Measurements from ENCODE around the gene TXN2. TPM values are rescaled to one million over a fixed set of nuclear protein-coding genes. Genes with fewer than 3 reads are reported as not detected.
A peak's percentile ranks its signal among the peaks of the same experiment; 100 is the strongest.

Gene TXN2
- total and polyA plus RNA-seq, 3 donors from 2014 or later = 92.4 to 141 (median 95.6) TPM

DNA sequence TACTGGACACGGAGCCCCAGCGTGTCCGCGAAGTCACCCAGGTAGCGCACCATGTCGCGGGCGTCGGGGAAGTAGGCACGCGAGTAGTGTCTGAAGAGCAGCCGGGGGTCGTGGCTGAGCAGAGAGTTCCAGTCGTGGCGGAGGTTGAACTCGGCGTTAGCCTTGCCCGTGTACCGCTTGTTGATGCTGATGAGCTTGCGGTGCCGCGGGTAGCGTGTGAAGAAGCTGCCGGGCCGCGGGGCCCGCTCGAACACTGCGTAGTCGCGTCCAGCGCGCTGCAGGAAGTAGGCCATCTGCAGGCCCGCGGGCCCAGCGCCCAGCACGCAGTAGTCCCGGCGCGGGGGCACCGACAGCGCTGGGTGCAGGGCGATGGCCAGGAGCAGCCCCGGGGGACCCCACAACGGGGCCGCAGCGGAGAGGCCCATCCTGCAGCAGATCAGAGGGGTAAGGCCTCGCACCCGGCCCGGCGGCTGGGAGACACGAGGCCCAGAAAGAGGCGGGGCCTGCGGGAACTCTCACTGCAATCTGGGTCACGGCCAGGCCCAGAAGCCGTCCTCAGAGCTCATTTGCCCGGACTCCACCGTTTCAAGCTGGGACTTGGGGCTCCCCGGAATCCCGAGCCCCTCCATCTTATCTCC lies 24.7 kb upstream of the TXN2 start:
- peak overlapping the region; percentile 63 to 67 for H3K4me3 ChIP-seq
- no peak for TF ChIP-seq POLR2A (IDR thresholded peaks at IDR 0.05)
- TF ChIP-seq, protein P1, sequence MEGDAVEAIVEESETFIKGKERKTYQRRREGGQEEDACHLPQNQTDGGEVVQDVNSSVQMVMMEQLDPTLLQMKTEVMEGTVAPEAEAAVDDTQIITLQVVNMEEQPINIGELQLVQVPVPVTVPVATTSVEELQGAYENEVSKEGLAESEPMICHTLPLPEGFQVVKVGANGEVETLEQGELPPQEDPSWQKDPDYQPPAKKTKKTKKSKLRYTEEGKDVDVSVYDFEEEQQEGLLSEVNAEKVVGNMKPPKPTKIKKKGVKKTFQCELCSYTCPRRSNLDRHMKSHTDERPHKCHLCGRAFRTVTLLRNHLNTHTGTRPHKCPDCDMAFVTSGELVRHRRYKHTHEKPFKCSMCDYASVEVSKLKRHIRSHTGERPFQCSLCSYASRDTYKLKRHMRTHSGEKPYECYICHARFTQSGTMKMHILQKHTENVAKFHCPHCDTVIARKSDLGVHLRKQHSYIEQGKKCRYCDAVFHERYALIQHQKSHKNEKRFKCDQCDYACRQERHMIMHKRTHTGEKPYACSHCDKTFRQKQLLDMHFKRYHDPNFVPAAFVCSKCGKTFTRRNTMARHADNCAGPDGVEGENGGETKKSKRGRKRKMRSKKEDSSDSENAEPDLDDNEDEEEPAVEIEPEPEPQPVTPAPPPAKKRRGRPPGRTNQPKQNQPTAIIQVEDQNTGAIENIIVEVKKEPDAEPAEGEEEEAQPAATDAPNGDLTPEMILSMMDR (IDR thresholded peaks at IDR 0.05) = no peak
- H3K36me3 ChIP-seq (ENCODE audit: low read depth, missing control alignments) = no peaks in the 10 kb centered on the region
- intact Hi-C loops (cut with DNase I; ENCODE audit: low total_unique reads) = no loop called here
- peak overlapping the region in 1 of 2 donors; percentile 83 for H3K27ac ChIP-seq
- no peaks in the 10 kb centered on the region for H3K9me3 ChIP-seq
- H3K4me1 ChIP-seq = peaks cover 23% of the 10 kb centered on the region
- H3K27me3 ChIP-seq = no peaks in the 10 kb centered on the region
- peak; percentile 29 for DNase-seq
- WGBS, 2 donors = 60 to 73% methylated on average over 27 to 60 of the region's 60 CpGs

DNA sequence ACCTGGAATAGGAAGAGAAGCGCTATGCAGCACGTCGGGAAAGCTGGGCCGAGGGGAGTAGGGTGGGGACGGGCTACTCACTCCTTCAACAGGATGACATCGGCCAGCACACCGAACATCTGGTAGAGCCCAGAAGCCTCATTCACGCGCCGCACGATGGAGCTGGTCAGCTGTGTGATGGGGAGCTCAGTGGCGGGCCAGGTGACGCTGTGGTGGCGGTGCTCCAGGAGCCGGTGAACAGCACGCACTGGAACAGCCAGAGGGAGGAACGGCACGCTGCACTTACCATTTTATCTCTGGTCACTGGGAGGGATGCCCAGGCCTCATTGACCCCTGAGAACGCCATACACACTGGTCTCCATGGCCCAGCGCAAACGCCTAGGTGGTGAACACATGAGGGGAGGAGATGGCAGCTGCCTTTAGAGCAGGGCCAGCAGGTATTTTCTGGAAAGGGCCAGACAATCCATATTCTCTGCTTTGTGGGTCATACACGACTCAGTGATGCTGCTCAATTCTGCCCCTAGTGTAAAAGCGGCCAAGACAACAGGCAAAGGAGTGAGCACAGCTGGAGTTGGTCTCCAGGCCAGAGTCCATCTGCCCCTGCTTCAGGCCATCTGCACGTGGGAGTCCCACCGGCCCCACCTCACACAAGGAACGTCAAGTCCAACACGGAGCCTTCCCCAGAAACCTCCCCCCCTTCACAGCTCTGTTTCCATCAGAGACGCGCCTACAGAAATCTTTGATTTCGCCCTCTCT lies 16.6 kb upstream of the TXN2 start:
- Histone ChIP-seq H3K9me3 (no peaks in the 10 kb centered on the region), H3K4me1 (no peaks in the 10 kb centered on the region), H3K27me3 (no peaks in the 10 kb centered on the region), H3K4me3 (no peak overlapping the region), H3K27ac (no peak overlapping the region), H3K36me3 (ENCODE audit: low read depth, missing control alignments) (no peaks in the 10 kb centered on the region)
- DNase-seq = no peak
- intact Hi-C loops (cut with DNase I; ENCODE audit: low total_unique reads) = no loop called here
- 84 to 87% methylated on average over 21 to 30 of the region's 30 CpGs for WGBS, 2 donors
- no peak for TF ChIP-seq POLR2A (IDR thresholded peaks at IDR 0.05)
- TF ChIP-seq, protein P1 (IDR thresholded peaks at IDR 0.05) = no peak

DNA sequence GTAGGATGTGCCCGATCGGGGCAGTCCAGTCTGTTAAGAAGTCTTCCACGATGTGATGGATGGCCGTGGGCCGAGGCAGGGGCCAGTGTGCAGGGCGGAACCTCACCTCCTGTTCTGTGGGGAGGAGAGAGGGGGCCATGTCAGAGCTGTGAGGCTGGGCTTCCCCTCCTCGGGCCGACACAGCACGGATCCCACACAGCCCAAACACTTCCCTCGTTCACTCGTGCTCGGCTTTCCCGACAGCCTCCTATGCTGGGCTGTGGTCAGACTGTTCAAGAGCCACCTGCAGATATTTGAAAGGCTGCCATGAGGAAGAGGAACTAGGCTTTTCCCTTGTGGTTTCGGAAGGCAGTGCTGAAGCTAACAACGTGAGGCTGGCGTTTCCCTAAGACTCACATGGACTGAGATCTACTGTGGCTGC lies 12.3 kb upstream of the TXN2 start:
- Histone ChIP-seq H3K27ac (no peak overlapping the region), H3K27me3 (no peaks in the 10 kb centered on the region), H3K36me3 (ENCODE audit: low read depth, missing control alignments) (no peaks in the 10 kb centered on the region), H3K4me3 (no peak overlapping the region), H3K4me1 (no peaks in the 10 kb centered on the region), H3K9me3 (no peaks in the 10 kb centered on the region)
- intact Hi-C loops (cut with DNase I; ENCODE audit: low total_unique reads) = no loop called here
- no peak for TF ChIP-seq POLR2A (IDR thresholded peaks at IDR 0.05)
- TF ChIP-seq, protein P1 (IDR thresholded peaks at IDR 0.05) = no peak
- 71 to 80% methylated on average over 13 to 16 of the region's 16 CpGs for whole genome bisulfite sequencing, 2 donors
- DNase-seq = peak; percentile 28

DNA sequence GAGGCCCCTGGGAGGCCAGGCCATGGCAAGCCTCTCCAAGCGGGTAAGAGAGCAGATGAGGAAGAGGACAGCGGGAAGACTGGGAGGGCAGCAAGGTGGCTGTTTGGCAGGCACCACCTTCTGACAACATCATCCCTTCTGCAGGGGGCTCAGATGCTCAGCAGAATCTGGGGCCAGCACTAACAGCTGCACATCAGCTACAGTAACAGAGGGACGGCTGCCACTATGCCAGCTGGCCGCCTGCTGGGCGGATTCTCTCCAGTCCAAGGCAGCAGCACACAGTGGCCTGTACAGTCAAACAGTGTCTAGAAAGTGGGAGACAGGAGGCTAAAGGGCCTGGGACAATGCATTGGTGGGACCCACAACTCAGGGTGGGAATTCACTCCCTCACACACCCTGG lies 10.7 kb upstream of the TXN2 start:
- H3K4me3 ChIP-seq = no peak overlapping the region
- no peaks in the 10 kb centered on the region for H3K36me3 ChIP-seq (ENCODE audit: low read depth, missing control alignments)
- H3K27me3 ChIP-seq = no peaks in the 10 kb centered on the region
- no peaks in the 10 kb centered on the region for H3K9me3 ChIP-seq
- H3K4me1 ChIP-seq = no peaks in the 10 kb centered on the region
- H3K27ac ChIP-seq = no peak overlapping the region
- intact Hi-C loops (cut with DNase I; ENCODE audit: low total_unique reads) = no loop called here
- TF ChIP-seq POLR2A (IDR thresholded peaks at IDR 0.05) = no peak
- TF ChIP-seq, protein P1 (IDR thresholded peaks at IDR 0.05) = no peak
- DNase-seq = no peak
- WGBS, 2 donors = 88 to 91% methylated on average over 4 of the region's 5 CpGs
